Stomach (tissue), 9 donors: Measurements from ENCODE around the gene GNS. TPM values are rescaled to one million over a fixed set of nuclear protein-coding genes. Genes with fewer than 3 reads are reported as not detected.

Source experiments
- DNase-seq, 2 donors: peaks; one replicate each; pipeline versions ENCODE4 v3.0.0 to v3.0.0-alpha.2; 2013 to 2019
- H3K27ac ChIP-seq, 5 donors: fragments of 200-600 bp in 4 of 5; sonication (generic) in 4 of 5; one replicate each; pipeline ENCODE4 v1.5.1; 2013 to 2019; ENCODE audit warnings: mild to moderate bottlenecking in 1 of 5, moderate library complexity in 1 of 5
- H3K27me3 ChIP-seq, 3 donors: fragments of 200-600 bp; sonication (generic); one replicate each; pipeline ENCODE4 v1.5.1; 2017 to 2019; ENCODE audit warnings: mixed run types in 1 of 3
- H3K36me3 ChIP-seq, 4 donors: fragments of 200-600 bp; sonication (generic); 1 replicate in 3 of 4; 2 replicates in 1 of 4; pipeline ENCODE4 v1.5.1; 2016 to 2019
- H3K4me1 ChIP-seq, 4 donors: fragments of 200-600 bp; sonication (generic); one replicate each; pipeline ENCODE4 v1.5.1; 2016 to 2019
- H3K4me3 ChIP-seq, 4 donors: fragments of 200-600 bp; sonication (generic) in 3 of 4; one replicate each; pipeline ENCODE4 v1.5.1; 2016 to 2019; ENCODE audit warnings: mild to moderate bottlenecking in 1 of 4
- H3K9me3 ChIP-seq, 4 donors: fragments of 200-600 bp; sonication (generic); one replicate each; pipeline ENCODE4 v1.5.1; 2016 to 2019
- CTCF ChIP-seq, 7 experiments: fragments of 450-650 bp in 4 of 7; fragments of 200-600 bp in 3 of 7; sonication (generic) in 3 of 7; IDR thresholded peaks; one replicate each; pipeline ENCODE4 v1.5.1; 2016 to 2019; ENCODE audit warnings: antibody characterized with exemption in 7 of 7, control low read depth in 2 of 7, mild to moderate bottlenecking in 1 of 7
- EP300 ChIP-seq: sonication (generic); formaldehyde crosslinking; IDR thresholded peaks from one replicate; pipeline ENCODE4 v1.6.1; 2017; ENCODE audit warnings: antibody characterized with exemption
- POLR2A ChIP-seq, 4 donors: fragments of 450-650 bp; IDR thresholded peaks; one replicate each; pipeline ENCODE4 v1.6.1; 2016; ENCODE audit warnings: antibody characterized with exemption in 4 of 4, control low read depth in 2 of 4, mild to moderate bottlenecking in 1 of 4, moderate library complexity in 1 of 4
- POLR2AphosphoS5 ChIP-seq, 3 donors: sonication (generic); formaldehyde crosslinking; IDR thresholded peaks; one replicate each; pipeline ENCODE4 v1.6.1; 2016; ENCODE audit warnings: antibody characterized with exemption in 3 of 3
- WGBS, 5 donors: extraction: QIAGEN DNeasy Blood & Tissue Kit in 3 of 5; methylation state at CpG; one replicate each; pipeline versions ENCODE4 v1.1.5 to v1.1.7; 2013 to 2018; 5-methylcytosine and 5-hydroxymethylcytosine counted together
- intact Hi-C: fragments of 100-400 bp; cut with DNase I; formaldehyde crosslinking; loops from one replicate; pipeline ENCODE4 v1.15.1; 2023; ENCODE audit warnings: low total_unique reads
- polyA plus RNA-seq, 3 donors: library from polyadenylated mRNA; stranded (reverse); fragments of 200-250 nt; gene quantifications; one replicate each; pipeline ENCODE4 v1.2.3, GENCODE V29; 2013
- total RNA-seq, 5 donors: library from RNA; depleted of rRNA; stranded (reverse); fragments of >200 nt; gene quantifications; one replicate each; pipeline versions ENCODE4 v1.1.0 to v1.2.3, GENCODE V29; 2014 to 2016
- donor health status: healthy with polysubstance abuse.
- donor health status: Bipolar disorder and iron deficiency.
- donor health status: healthy.

The GNS gene
- total and polyA plus RNA-seq, 8 donors, result 9.6 to 114 (median 30.3) TPM

- Histone ChIP-seq H3K9me3 (peaks cover 6 to 27% (median 20%) of the 10 kb centered on the region in 4 donors), H3K27ac (no peak overlapping the region), H3K4me3 (no peak overlapping the region), H3K36me3 (no peaks in the 10 kb centered on the region), H3K27me3 (no peaks in the 10 kb centered on the region), H3K4me1 (no peaks in the 10 kb centered on the region)
- TF ChIP-seq POLR2A (IDR thresholded peaks at IDR 0.05) (no peak), CTCF (IDR thresholded peaks at IDR 0.05) (no peak), EP300 (no peak), POLR2AphosphoS5 (IDR thresholded peaks at IDR 0.05) (no peak)
- no peak for DNase-seq
- intact Hi-C loops, result no loop called here
These were observed 14.2 kb upstream of the GNS start for GRCh38 chr12:64773386-64773785.

GRCh38 chr12:64767495-64767894 lies 8.3 kb upstream of the GNS start:
- no peaks in the 10 kb centered on the region for H3K27me3 ChIP-seq
- H3K4me3 ChIP-seq, result no peak overlapping the region
- no peaks in the 10 kb centered on the region for H3K36me3 ChIP-seq
- 49 to 79% (median 77%) methylated on average over 3 of the region's 3 CpGs for WGBS, 5 donors
- TF ChIP-seq POLR2AphosphoS5 (IDR thresholded peaks at IDR 0.05), result no peak
- TF ChIP-seq POLR2A (IDR thresholded peaks at IDR 0.05), result no peak
- TF ChIP-seq EP300, result no peak
- TF ChIP-seq CTCF (IDR thresholded peaks at IDR 0.05), result no peak
- no peaks in the 10 kb centered on the region for H3K4me1 ChIP-seq
- DNase-seq, result no peak
- H3K27ac ChIP-seq, result no peak overlapping the region
- intact Hi-C loops, result no loop called here
- no peaks in the 10 kb centered on the region for H3K9me3 ChIP-seq

GRCh38 chr12:64760808-64761573 lies 1.8 kb upstream of the GNS start:
- Histone ChIP-seq H3K27ac (no peak overlapping the region), H3K4me1 (peaks cover 11 to 37% (median 33%) of the 10 kb centered on the region in 4 donors), H3K9me3 (no peaks in the 10 kb centered on the region), H3K27me3 (no peaks in the 10 kb centered on the region), H3K36me3 (no peaks in the 10 kb centered on the region), H3K4me3 (no peak overlapping the region)
- WGBS, 5 donors, result 86 to 97% (median 92%) methylated on average over 6 of the region's 6 CpGs
- intact Hi-C loops, result no loop called here
- DNase-seq, result no peak
- no peak for TF ChIP-seq POLR2A (IDR thresholded peaks at IDR 0.05)
- TF ChIP-seq CTCF (IDR thresholded peaks at IDR 0.05), result no peak
- no peak for TF ChIP-seq EP300

GRCh38 chr12:64757771-64758170 lies 1.4 kb downstream of the GNS start:
- Histone ChIP-seq H3K27me3 (no peaks in the 10 kb centered on the region), H3K9me3 (no peaks in the 10 kb centered on the region), H3K4me1 (peaks cover 11 to 65% (median 36%) of the 10 kb centered on the region in 4 donors), H3K4me3 (peak overlapping the region in 2 of 4 donors; percentile 89 to 99), H3K27ac (peak overlapping the region in 3 of 5 donors; percentile 21 to 90 (median 88)), H3K36me3 (peaks cover 0 to 22% (median 0%) of the 10 kb centered on the region in 4 donors)
- peak in 1 of 2 donors; percentile 14 for DNase-seq
- TF ChIP-seq CTCF (IDR thresholded peaks at IDR 0.05), result no peak
- no peak for TF ChIP-seq EP300
- no peak for TF ChIP-seq POLR2A (IDR thresholded peaks at IDR 0.05)
- TF ChIP-seq POLR2AphosphoS5 (IDR thresholded peaks at IDR 0.05), result no peak
- WGBS, 5 donors, result 55 to 73% (median 62%) methylated on average over 3 of the region's 3 CpGs
- intact Hi-C loops, result no loop called here
